A549 (cell line): ENCODE measurements around the gene PPP1R18.

Source experiments
- FOSB ChIP-seq: fragments of 250-450 bp; sonication (Bioruptor Pico); IDR thresholded peaks from 2 replicates; pipeline ENCODE4 v1.5.0; 2020; ENCODE audit warnings: mild to moderate bottlenecking, moderate library complexity
- NPAS2 ChIP-seq: fragments of 250-450 bp; sonication (Bioruptor Pico); IDR thresholded peaks from 2 replicates; pipeline ENCODE4 v1.8.0; 2022; ENCODE audit warnings: mild to moderate bottlenecking, moderate library complexity, borderline replicate concordance
- POLR2A ChIP-seq: IDR thresholded peaks from 2 replicates; pipeline ENCODE4 v1.6.1; 2012; ENCODE audit warnings: mild to moderate bottlenecking, low read length
- ZC3H11A ChIP-seq: fragments of 450-650 bp; IDR thresholded peaks from 2 replicates; pipeline ENCODE4 v1.6.1; 2014; ENCODE audit warnings: antibody characterized with exemption, mild to moderate bottlenecking
- ZFP36 ChIP-seq: fragments of 450-650 bp; IDR thresholded peaks from 2 replicates; pipeline ENCODE4 v1.6.1; 2014; ENCODE audit warnings: borderline replicate concordance; ENCODE audit not compliant: partially characterized antibody
- TF ChIP-seq, protein P1 (sequence below): fragments of 200-600 bp; sonication (generic); IDR thresholded peaks from 2 replicates; pipeline ENCODE4 v1.6.1; 2016; ENCODE audit warnings: antibody characterized with exemption, mild to moderate bottlenecking, moderate library complexity
- TF ChIP-seq, protein P2 (sequence below): fragments of >200 bp; sonication (Bioruptor Twin); formaldehyde crosslinking; IDR thresholded peaks from 3 replicates; pipeline ENCODE4 v1.5.1; 2016

DNA sequence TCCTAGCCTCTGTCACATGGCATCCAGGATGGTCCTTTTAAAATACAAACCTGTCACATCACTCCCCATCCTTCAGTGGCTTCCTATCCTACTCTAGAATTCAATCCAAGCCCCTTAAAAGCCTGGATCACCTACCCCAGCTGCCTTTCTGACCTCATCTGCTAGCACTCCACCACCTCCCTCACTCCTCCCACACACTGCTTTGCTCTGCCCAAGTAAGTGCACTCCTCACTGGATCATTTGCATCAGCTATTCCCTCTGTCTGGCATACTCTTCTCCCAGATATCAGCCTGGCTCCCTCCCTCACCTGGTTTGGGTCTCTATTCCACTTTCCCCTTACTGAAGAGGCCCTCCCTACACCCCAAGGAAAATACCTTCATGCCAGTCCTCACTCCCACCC is 29.0 kb downstream of the PPP1R18 start:
- TF ChIP-seq FOSB (CRISPR knock-in tag) (no peak), POLR2A (no peak), ZC3H11A (no peak), ZFP36 (no peak), NPAS2 (no peak)
- TF ChIP-seq, protein P1, sequence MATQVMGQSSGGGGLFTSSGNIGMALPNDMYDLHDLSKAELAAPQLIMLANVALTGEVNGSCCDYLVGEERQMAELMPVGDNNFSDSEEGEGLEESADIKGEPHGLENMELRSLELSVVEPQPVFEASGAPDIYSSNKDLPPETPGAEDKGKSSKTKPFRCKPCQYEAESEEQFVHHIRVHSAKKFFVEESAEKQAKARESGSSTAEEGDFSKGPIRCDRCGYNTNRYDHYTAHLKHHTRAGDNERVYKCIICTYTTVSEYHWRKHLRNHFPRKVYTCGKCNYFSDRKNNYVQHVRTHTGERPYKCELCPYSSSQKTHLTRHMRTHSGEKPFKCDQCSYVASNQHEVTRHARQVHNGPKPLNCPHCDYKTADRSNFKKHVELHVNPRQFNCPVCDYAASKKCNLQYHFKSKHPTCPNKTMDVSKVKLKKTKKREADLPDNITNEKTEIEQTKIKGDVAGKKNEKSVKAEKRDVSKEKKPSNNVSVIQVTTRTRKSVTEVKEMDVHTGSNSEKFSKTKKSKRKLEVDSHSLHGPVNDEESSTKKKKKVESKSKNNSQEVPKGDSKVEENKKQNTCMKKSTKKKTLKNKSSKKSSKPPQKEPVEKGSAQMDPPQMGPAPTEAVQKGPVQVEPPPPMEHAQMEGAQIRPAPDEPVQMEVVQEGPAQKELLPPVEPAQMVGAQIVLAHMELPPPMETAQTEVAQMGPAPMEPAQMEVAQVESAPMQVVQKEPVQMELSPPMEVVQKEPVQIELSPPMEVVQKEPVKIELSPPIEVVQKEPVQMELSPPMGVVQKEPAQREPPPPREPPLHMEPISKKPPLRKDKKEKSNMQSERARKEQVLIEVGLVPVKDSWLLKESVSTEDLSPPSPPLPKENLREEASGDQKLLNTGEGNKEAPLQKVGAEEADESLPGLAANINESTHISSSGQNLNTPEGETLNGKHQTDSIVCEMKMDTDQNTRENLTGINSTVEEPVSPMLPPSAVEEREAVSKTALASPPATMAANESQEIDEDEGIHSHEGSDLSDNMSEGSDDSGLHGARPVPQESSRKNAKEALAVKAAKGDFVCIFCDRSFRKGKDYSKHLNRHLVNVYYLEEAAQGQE = no peak
- TF ChIP-seq, protein P2, sequence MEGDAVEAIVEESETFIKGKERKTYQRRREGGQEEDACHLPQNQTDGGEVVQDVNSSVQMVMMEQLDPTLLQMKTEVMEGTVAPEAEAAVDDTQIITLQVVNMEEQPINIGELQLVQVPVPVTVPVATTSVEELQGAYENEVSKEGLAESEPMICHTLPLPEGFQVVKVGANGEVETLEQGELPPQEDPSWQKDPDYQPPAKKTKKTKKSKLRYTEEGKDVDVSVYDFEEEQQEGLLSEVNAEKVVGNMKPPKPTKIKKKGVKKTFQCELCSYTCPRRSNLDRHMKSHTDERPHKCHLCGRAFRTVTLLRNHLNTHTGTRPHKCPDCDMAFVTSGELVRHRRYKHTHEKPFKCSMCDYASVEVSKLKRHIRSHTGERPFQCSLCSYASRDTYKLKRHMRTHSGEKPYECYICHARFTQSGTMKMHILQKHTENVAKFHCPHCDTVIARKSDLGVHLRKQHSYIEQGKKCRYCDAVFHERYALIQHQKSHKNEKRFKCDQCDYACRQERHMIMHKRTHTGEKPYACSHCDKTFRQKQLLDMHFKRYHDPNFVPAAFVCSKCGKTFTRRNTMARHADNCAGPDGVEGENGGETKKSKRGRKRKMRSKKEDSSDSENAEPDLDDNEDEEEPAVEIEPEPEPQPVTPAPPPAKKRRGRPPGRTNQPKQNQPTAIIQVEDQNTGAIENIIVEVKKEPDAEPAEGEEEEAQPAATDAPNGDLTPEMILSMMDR = no peak
